HEK293T (cell line): ENCODE measurements around the gene UGCG.

Experiments used
- CTBP1 ChIP-seq: fragments of 450-650 bp; IDR thresholded peaks from 2 replicates; pipeline ENCODE4 v1.6.1; 2016; ENCODE audit warnings: borderline replicate concordance
- ELF4 ChIP-seq: fragments of 450-650 bp; IDR thresholded peaks from 2 replicates; pipeline ENCODE4 v1.6.1; 2017; ENCODE audit warnings: antibody characterized with exemption
- LEF1 ChIP-seq: fragments of 450-650 bp; IDR thresholded peaks from 2 replicates; pipeline ENCODE4 v1.6.1; 2017; ENCODE audit warnings: mild to moderate bottlenecking, borderline replicate concordance
- NFRKB ChIP-seq: fragments of 450-650 bp; IDR thresholded peaks from 2 replicates; pipeline ENCODE4 v1.6.1; 2016; ENCODE audit warnings: mild to moderate bottlenecking, moderate library complexity
- ZNF384 ChIP-seq: fragments of 450-650 bp; IDR thresholded peaks from 2 replicates; pipeline ENCODE4 v1.6.1; 2016

DNA sequence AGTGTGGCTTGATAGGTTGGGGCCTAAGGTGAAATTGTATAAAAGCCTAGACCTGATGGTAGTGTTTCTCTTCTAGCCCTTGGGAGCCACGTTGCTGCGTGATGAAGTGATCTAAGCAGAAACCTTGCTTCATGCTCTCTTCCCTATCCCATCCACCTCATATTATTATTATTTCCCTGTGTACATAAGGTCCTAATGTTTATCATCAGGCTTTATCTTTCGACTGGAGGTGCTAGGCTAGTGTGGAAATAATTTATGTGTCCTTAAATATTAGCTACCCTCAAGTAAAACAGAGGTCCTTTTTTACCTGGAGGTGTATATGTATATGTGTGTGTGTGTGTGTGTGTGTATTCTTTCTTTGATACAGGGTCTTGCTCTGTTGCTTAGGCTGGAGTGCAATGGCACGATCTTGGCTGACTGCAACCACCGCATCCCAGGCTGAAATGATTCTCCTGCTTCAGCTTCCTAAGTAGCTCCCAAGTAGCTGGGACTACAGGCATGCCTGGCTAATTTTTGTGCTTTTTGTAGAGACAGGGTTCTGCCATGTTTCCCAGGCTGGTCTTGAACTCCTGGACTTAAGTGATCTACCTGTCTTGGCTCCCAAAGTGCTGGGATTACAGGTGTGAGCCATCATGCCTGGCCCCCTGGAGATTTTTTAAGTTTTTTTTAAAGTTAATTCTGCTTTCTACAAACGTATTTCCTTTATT is 3.7 kb downstream of the UGCG start:
- no peak for TF ChIP-seq CTBP1
- no peak for TF ChIP-seq LEF1
- TF ChIP-seq NFRKB: no peak
- TF ChIP-seq ELF4: no peak
- TF ChIP-seq ZNF384: no peak
